Breast epithelium (tissue), 4 donors: Measurements from ENCODE around the gene CCNH. TPM values are rescaled to one million over a fixed set of nuclear protein-coding genes. Genes with fewer than 3 reads are reported as not detected.

Source experiments
- DNase-seq, 2 donors: peaks; one replicate each; pipeline ENCODE4 v3.0.0-alpha.2; 2019; ENCODE audit warnings: low spot score in 2 of 2
- H3K27ac ChIP-seq, 2 donors: fragments of 200-600 bp; sonication (generic) in 1 of 2; one replicate each; pipeline ENCODE4 v1.5.1; 2016 to 2019; ENCODE audit warnings: mild to moderate bottlenecking in 1 of 2
- H3K27me3 ChIP-seq, 2 donors: fragments of 200-600 bp; sonication (generic) in 1 of 2; one replicate each; pipeline versions ENCODE4 v1.5.1 to v1.6.0; 2017 to 2019; ENCODE audit warnings: control low read depth in 1 of 2, mild to moderate bottlenecking in 1 of 2
- H3K36me3 ChIP-seq: fragments of 200-600 bp; one replicate; pipeline ENCODE4 v1.5.1; 2019
- H3K4me1 ChIP-seq, 2 donors: fragments of 200-600 bp; sonication (generic); one replicate each; pipeline ENCODE4 v1.5.1; 2016 to 2019; ENCODE audit warnings: control low read depth in 1 of 2
- H3K4me3 ChIP-seq, 3 donors: fragments of 200-600 bp; sonication (generic); 1 replicate in 2 of 3; 2 replicates in 1 of 3; pipeline ENCODE4 v1.5.1; 2016 to 2019; ENCODE audit warnings: mild to moderate bottlenecking in 3 of 3, moderate library complexity in 2 of 3
- H3K9me3 ChIP-seq, 2 donors: fragments of 200-600 bp; sonication (generic) in 1 of 2; one replicate each; pipeline ENCODE4 v1.5.1; 2016 to 2019; ENCODE audit warnings: control low read depth in 1 of 2
- POLR2A ChIP-seq: fragments of 450-650 bp; IDR thresholded peaks from one replicate; pipeline ENCODE4 v1.6.1; 2016; ENCODE audit warnings: antibody characterized with exemption, mild to moderate bottlenecking, moderate library complexity
- POLR2AphosphoS5 ChIP-seq, 3 donors: sonication (generic); formaldehyde crosslinking; IDR thresholded peaks; one replicate each; pipeline ENCODE4 v1.6.1; 2017; ENCODE audit warnings: antibody characterized with exemption in 3 of 3
- intact Hi-C: fragments of 100-400 bp; cut with DNase I; formaldehyde crosslinking; loops from one replicate; pipeline ENCODE4 v1.15.1; 2023; ENCODE audit warnings: low total_unique reads
- total RNA-seq, 3 donors: library from RNA; depleted of rRNA; stranded (reverse); fragments of >200 nt; gene quantifications; one replicate each; pipeline ENCODE4 v1.1.0, GENCODE V29; 2016
- TF ChIP-seq, protein P1 (sequence below), 3 donors: fragments of 450-650 bp; IDR thresholded peaks; one replicate each; pipeline ENCODE4 v1.5.1; 2016 to 2017; ENCODE audit warnings: antibody characterized with exemption in 3 of 3, mild to moderate bottlenecking in 3 of 3, moderate library complexity in 3 of 3

Gene CCNH
- total RNA-seq, 3 donors from 2014 or later, result 146 to 211 (median 174) TPM

DNA sequence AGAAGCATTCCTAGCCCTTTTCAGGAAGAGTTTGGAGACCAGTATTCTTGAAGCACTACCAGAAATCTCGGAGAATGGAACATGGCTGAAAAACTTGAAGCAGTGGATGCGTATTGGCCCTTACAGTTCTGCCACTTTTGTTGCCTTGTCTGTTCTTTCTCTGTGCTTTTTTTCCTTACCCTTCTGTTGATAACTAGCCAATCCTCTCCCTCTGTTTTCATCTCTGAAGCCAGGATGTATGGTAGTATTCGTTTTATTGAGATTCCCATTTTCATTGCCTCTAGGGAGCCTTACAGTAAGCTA is 564 bp upstream of the CCNH start:
- no peaks in the 10 kb centered on the region for H3K9me3 ChIP-seq
- no peaks in the 10 kb centered on the region for H3K36me3 ChIP-seq
- intact Hi-C loops, result no loop called here
- H3K4me1 ChIP-seq, result peaks cover 0 to 8% of the 10 kb centered on the region in 2 donors
- TF ChIP-seq POLR2A, result no peak
- TF ChIP-seq, protein P1, sequence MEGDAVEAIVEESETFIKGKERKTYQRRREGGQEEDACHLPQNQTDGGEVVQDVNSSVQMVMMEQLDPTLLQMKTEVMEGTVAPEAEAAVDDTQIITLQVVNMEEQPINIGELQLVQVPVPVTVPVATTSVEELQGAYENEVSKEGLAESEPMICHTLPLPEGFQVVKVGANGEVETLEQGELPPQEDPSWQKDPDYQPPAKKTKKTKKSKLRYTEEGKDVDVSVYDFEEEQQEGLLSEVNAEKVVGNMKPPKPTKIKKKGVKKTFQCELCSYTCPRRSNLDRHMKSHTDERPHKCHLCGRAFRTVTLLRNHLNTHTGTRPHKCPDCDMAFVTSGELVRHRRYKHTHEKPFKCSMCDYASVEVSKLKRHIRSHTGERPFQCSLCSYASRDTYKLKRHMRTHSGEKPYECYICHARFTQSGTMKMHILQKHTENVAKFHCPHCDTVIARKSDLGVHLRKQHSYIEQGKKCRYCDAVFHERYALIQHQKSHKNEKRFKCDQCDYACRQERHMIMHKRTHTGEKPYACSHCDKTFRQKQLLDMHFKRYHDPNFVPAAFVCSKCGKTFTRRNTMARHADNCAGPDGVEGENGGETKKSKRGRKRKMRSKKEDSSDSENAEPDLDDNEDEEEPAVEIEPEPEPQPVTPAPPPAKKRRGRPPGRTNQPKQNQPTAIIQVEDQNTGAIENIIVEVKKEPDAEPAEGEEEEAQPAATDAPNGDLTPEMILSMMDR (IDR thresholded peaks at IDR 0.05), result no peak
- no peak for TF ChIP-seq POLR2AphosphoS5 (IDR thresholded peaks at IDR 0.05)
- no peak for DNase-seq
- peak overlapping the region; percentile 97 for H3K27ac ChIP-seq
- peak overlapping the region; percentile 79 to 81 (median 81) for H3K4me3 ChIP-seq
- no peaks in the 10 kb centered on the region for H3K27me3 ChIP-seq

DNA sequence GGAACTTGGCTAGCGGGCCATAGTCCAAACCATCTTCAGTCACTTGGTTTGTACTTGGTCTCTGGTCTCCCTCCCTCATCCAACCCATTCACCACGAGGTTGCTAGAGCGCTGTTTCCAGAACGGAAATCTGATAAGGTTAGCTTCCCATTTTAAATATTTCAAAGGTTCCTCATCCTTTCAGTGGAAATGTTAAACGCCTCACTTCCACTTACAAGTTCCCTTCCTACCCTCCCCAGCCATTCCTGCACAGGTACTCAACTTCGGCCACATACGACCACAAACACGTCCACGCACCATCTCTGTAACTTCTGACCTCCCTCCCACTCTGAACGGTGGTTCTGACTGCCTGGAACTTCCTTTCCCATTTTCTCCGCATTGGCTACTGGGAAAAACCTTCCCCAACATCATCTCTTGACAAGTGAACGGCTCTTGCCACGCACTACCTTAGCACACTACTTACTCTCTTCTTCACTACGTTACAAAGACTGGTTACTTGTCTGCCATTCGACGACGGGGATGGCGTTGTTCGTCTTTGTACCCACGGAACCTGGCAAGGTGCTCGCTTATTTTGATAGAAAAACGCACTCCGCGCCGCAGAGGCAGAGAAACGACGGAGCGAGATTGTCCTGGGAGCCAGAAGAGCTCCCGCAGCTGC is 629 bp downstream of the CCNH start:
- TF ChIP-seq, protein P1 (IDR thresholded peaks at IDR 0.05), result no peak
- TF ChIP-seq POLR2A (no peak), POLR2AphosphoS5 (IDR thresholded peaks at IDR 0.05) (no peak)
- no peaks in the 10 kb centered on the region for H3K36me3 ChIP-seq
- peak overlapping the region; percentile 79 to 81 (median 81) for H3K4me3 ChIP-seq
- peak in 1 of 2 donors; percentile 19 for DNase-seq
- intact Hi-C loops, result no loop called here
- H3K9me3 ChIP-seq, result no peaks in the 10 kb centered on the region
- H3K27ac ChIP-seq, result peak overlapping the region; percentile 97
- no peaks in the 10 kb centered on the region for H3K27me3 ChIP-seq
- peaks cover 0 to 8% of the 10 kb centered on the region in 2 donors for H3K4me1 ChIP-seq

- no peak for DNase-seq
- H3K36me3 ChIP-seq, result no peaks in the 10 kb centered on the region
- intact Hi-C loops, result no loop called here
Observed at GRCh38 chr5:87411586-87411972, 1.2 kb downstream of the CCNH start.

DNA sequence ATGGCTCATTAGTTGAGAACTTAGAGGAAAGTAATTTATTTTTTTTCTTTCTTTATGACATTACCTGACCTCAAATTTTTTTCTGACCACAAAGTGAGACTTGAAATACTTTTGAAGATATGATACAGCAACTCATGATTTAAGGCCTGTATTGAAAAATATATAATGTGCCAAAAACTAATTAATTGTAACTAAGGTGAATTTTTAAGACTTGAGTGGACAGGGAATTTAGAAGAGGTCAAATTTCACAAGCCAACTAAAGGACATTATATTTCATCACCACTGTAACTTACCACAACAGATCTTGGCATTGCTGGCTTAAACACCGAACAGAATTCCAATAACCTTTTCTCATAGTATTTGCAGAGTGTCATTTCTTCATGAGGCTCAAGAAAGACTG is 1.8 kb downstream of the CCNH start:
- no peak for DNase-seq
- Histone ChIP-seq H3K9me3 (no peaks in the 10 kb centered on the region), H3K27me3 (no peaks in the 10 kb centered on the region), H3K36me3 (no peaks in the 10 kb centered on the region), H3K4me1 (peaks cover 0 to 8% of the 10 kb centered on the region in 2 donors), H3K27ac (peak overlapping the region in 1 of 2 donors; percentile 30), H3K4me3 (peak overlapping the region in 1 of 3 donors; percentile 79)
- intact Hi-C loops, result no loop called here
- TF ChIP-seq POLR2AphosphoS5 (IDR thresholded peaks at IDR 0.05) (no peak), POLR2A (no peak)
- TF ChIP-seq, protein P1 (IDR thresholded peaks at IDR 0.05), result no peak

More at GRCh38 chr5:87411586-87411972, 1.2 kb downstream of the CCNH start:
- H3K4me3 ChIP-seq, result peak overlapping the region; percentile 79 to 81 (median 81)
- no peaks in the 10 kb centered on the region for H3K9me3 ChIP-seq
- TF ChIP-seq, protein P1 (IDR thresholded peaks at IDR 0.05), result no peak
- no peak for TF ChIP-seq POLR2A
- TF ChIP-seq POLR2AphosphoS5 (IDR thresholded peaks at IDR 0.05), result no peak
- H3K27ac ChIP-seq, result peak overlapping the region; percentile 97
- H3K4me1 ChIP-seq, result peaks cover 0 to 8% of the 10 kb centered on the region in 2 donors
- H3K27me3 ChIP-seq, result no peaks in the 10 kb centered on the region

DNA sequence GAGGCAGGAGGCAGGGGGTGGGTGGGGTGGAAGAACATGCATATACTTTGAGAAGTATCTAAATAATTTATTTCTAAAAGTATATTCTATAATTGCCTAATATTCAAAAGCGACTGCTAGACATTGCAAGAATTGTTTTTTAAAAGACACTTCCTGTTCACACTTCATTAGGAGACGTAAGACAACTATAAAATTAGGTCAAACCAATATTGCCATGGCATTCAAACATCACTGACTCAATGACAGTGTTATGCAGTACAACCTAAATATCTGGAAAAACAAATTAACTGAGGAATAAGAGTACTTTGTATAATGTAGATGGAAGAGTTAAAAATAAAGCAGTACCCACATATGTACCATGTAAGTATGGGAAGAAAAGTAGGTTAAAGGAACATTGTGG is 4.5 kb downstream of the CCNH start:
- H3K4me3 ChIP-seq, result no peak overlapping the region
- peaks cover 4% of the 10 kb centered on the region for H3K36me3 ChIP-seq
- no peak for TF ChIP-seq POLR2A
- TF ChIP-seq, protein P1 (IDR thresholded peaks at IDR 0.05), result no peak
- TF ChIP-seq POLR2AphosphoS5 (IDR thresholded peaks at IDR 0.05), result no peak
- no peak for DNase-seq
- H3K4me1 ChIP-seq, result peaks cover 0 to 8% of the 10 kb centered on the region in 2 donors
- H3K9me3 ChIP-seq, result no peaks in the 10 kb centered on the region
- H3K27ac ChIP-seq, result no peak overlapping the region
- intact Hi-C loops, result no loop called here
- no peaks in the 10 kb centered on the region for H3K27me3 ChIP-seq
